Non-pigmented ciliary epithelial cell (primary cell): ENCODE measurements around the gene CADM2.
A peak's percentile ranks its signal among the peaks of the same experiment; 100 is the strongest.

Experiments
- DNase-seq: peaks from one replicate; pipeline ENCODE4 v3.0.0-alpha.2; 2010; ENCODE audit warnings: low read depth

CADM2 gene

DNA sequence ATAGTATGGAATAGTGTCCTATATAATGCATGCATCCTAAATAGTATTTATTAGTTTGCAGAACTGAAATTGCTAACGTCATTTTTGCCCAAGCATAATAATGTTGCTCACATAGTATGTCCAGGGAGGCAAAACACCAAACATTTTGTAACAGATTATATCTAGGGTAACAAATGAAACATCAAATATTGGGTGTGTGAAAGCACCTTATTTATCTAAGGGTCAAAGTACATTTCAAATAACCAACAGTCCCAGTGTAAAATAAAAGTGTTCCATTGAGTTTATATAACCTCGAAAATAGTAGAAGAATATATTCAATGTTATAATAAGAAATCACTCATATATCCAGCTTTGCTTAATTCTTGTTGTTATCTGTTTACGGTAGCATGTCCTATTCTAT is 363.1 kb downstream of the CADM2 start:
- DNase-seq, result no peak

DNA sequence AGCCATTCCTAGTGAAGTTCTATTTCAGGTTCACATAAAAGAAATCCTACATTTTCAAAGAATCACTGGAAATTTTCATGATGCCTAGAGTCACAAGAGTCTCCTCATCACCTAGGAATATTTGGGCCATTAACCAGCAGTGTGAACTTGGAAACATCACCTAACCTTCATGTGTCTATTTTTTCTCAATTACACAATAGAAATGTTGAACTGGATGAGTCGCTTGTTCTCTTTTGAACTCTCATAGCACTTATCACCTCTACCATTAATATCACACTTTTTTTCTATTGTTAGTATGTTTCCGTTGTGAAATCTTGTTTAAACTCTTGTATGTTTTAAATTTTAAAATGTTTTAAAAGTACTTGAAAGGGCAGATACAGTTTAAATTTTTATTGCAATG is 371.3 kb downstream of the CADM2 start:
- DNase-seq, result no peak

DNA sequence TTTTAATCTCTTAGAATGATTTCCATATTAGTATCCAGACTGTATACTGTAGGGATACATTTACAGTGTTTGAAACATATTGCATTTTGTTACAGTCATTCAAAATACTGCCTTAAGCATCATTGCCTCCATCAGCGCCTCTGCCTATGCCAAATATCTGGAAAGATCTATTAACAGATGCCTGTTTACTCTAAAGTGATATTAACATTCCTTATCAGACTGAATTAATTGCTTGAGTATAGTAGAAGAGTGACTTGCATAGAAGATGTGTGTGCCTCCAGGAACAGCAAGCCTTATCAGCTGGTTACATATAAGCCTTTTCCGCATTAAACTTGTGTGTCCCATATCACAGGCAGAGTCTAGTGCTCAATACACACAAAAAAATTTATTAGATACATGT is 379.1 kb downstream of the CADM2 start:
- no peak for DNase-seq

GRCh38 chr3:85342915-85343314 is 384.1 kb downstream of the CADM2 start:
- DNase-seq, result no peak

GRCh38 chr3:85355572-85355971 is 396.8 kb downstream of the CADM2 start:
- no peak for DNase-seq

- peak; percentile 11 for DNase-seq
These were observed 402.1 kb downstream of the CADM2 start for GRCh38 chr3:85360742-85361387.

DNA sequence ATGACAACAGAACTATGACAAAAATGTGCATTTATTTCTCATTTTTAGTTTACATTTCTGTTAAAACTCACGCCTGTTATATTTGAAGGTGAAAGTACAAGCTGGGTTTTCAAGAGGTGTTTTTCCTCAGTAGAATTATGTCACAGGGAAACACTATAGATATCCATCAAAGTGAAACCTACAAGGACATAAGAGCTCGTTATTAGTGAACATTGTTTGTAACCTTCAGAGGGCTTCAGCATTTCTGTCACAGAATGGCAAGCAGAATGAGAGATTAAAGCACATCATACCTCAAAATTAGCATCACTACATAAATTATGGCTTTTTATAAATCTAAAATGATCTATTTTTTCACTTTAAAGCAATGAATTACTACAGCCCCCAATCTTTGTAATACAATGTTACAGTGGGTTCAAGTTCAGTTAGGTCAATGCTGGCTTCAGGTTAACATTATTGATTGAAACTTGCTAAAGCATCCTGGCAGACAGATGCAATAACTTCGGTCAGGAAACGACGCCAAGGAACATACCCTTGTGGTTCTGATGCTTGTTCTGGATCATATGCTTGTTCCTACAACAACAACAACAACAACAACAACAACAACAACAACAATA is 405.6 kb downstream of the CADM2 start:
- DNase-seq, result no peak

DNA sequence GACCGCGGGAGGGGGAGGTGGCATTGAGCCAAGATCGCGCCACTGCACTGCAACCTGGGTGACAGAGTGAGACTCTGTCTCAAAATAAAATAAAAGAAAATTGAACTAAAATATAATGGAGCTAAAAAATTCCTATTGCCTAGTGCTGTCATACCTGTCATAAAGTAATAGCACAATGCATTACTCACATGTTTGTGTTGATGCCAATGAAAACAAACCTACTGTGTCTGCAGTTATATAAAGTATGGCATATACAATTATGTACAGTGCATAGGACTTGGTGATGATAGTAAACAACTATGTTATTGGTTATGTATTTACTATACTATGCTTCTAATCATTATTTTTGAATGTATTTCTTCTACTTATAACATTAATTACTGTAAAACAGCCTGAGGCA is 411.6 kb downstream of the CADM2 start:
- no peak for DNase-seq

- no peak for DNase-seq
These were observed 417.3 kb downstream of the CADM2 start for GRCh38 chr3:85376131-85376530.

DNA sequence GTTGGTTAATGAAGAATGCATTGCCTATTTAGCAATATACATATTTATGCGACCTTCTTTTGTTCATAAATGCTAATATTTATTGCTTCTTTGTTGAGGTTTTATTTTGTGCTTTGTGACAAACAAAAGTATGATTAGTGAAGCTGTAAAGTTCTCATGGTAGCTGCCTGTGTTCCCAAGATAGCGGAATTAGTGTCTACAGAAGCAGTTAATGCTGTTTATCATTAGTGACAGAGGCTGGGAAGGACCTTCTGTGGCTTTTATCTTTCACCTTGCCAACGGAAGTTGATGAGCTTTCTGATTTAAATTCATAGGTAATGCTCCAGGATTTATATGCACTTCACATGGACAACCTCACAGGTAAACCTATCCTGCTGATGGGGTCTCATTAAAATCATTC is 418.3 kb downstream of the CADM2 start:
- DNase-seq, result no peak

- no peak for DNase-seq
These were observed 425.6 kb downstream of the CADM2 start for GRCh38 chr3:85384372-85384771.

DNA sequence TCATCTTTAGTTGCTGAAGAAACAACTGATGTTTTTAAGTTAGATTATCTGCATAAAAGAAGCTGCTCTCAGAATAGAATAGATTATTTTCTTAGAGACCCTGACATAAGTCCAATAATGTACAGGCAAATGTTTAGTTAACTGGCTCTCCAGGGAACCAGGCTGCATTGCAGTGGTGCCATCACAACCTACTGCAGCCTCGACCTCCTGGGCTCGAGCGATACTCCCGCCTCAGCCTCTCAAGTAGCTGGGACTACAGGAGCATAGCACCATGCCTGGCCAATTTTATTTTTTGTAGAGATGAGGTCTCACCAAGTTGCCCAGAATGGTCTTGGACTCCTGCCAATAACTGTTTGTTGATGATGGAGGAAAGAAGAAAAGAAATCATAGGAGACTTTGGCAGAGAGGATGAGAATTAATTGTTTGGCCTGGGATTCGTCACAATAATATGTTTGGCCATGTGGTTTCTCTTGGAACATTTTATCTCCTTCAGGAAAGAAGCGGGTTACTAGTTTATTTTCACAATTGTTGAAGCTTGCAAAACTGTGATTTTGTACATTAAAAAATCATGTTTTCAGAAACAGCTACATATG is 429.2 kb downstream of the CADM2 start:
- DNase-seq, result no peak

DNA sequence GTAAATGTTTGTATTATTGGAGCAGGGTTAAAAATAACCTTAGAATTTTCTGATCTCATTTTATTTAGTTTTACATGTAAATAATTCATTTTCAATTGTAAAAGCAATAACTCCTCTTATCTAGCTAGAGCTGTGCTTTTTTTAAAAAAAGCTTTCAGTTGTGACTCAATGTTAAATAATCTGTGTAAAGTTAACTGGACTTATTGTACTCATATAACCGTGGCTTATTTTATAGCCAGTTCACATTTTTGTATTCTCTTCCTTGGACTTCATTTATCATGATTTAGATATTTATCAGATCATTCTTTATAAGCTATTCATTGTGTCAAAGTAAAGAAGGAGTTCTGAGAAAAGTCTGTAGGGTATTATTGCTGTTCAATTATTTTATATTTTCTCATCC is 435.6 kb downstream of the CADM2 start:
- DNase-seq, result no peak

GRCh38 chr3:85397434-85397833 is 438.6 kb downstream of the CADM2 start:
- no peak for DNase-seq

DNA sequence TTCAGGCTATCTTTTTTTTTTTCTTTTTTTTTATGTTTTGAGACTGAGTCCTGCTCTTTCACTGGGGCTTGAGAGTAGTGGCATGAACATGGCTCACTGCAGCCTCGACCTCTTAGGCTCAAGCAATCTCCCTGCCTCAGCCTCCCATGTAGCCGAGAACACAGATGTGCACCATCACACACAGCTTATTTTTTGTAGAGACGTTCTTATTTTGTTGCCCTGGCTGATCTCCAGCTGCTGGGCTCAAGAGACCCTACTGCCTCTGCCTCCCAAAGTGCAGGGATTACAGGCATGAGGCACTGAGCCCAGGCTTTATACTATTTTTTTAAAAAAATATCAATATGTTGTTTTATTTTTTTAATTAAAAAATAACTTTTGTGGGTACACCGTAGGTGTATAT is 467.3 kb downstream of the CADM2 start:
- DNase-seq, result no peak

DNA sequence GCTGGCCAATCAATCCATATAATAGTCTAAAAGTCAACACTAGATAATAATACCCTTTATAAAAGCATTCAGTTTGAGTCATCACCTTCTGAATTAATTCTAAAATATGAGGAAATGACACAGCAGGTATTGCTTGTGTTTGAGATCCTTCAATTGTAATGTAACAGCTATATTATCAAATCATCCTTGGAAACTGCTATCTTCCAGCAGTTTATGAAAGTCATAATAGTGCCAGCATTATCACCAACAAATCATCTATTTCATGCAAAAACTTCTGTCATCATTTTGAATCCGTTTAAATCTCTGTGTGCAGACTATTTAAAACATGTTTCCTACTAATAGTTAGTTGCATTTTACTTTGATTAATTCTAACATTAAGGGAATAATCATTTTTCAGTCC is 468.7 kb downstream of the CADM2 start:
- DNase-seq, result no peak

- no peak for DNase-seq
These were observed 473.3 kb downstream of the CADM2 start for GRCh38 chr3:85432081-85432480.

- peak; percentile 1 for DNase-seq
These were observed 474.5 kb downstream of the CADM2 start for GRCh38 chr3:85433319-85433718.

- no peak for DNase-seq
These were observed 496.9 kb downstream of the CADM2 start for GRCh38 chr3:85455561-85456200.

GRCh38 chr3:85474241-85474640 is 515.5 kb downstream of the CADM2 start:
- no peak for DNase-seq

- no peak for DNase-seq
These were observed 516.6 kb downstream of the CADM2 start for GRCh38 chr3:85475346-85475745.

GRCh38 chr3:85476891-85477495 is 518.2 kb downstream of the CADM2 start:
- no peak for DNase-seq
